GM21737 (cell line): Measurements from ENCODE around the gene NRDE2.

ENCODE experiments used
- ATAC-seq: cut with Tn5 transposase; IDR thresholded peaks from one replicate; pipeline ENCODE4 v1.9.1; 2021; ENCODE audit warnings: mild to moderate bottlenecking, moderate library complexity; ENCODE audit not compliant: unreplicated experiment

NRDE2 gene

DNA sequence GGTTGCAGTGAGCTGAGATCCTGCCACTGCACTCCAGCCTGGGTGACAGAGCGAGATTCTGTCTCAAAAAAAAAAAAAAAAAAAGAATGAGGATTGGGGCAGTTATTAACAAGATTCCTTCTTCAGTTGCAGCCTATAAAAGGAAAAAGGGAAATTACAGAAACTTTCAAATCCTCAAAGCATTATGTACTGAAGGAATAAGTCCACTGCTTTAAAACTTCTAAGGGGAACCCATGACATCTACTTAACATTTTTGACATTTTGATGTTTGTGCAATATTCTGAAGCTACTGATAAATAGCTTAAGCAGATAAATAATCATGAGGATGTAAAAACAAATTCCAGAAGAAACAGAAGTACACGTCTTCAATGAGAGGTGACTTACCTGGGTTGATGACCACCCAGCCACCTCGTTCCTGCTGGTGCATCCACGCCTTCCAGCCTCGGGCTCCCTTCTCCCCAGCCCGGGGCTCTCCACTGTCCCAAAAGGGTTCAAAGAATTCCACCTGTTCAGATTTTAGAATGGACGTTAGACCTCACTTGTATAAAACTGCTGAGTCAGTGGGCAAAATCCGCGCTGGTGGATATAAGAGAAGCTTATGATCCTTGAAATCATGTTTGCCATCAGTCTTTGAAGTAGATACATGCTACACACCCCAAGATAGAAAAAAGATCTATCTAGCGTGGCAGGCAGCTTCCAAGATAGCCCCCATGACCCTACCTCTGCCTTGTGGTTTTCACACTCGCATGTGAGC, 33.7 kb downstream of the NRDE2 start:
- ATAC-seq: no peak

DNA sequence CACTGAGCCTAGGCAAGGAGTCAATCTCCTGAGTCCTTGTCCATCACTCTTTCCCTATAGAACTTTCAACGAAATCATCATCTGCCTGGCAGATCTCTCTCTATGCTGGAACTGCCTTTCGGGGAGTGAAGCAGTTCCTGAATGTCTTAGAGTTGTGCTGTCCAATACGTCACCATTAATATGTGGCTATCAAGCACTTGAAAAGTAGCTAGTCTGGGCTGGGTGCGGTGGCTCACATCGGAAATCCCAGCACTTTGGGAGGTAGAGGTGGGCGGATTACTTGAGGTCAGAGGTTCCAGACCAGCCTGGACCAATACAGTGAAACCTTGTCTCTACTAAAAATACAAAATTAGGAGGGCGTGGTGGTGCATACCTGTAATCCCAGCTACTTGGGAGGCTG, 35.1 kb downstream of the NRDE2 start:
- no peak for ATAC-seq

DNA sequence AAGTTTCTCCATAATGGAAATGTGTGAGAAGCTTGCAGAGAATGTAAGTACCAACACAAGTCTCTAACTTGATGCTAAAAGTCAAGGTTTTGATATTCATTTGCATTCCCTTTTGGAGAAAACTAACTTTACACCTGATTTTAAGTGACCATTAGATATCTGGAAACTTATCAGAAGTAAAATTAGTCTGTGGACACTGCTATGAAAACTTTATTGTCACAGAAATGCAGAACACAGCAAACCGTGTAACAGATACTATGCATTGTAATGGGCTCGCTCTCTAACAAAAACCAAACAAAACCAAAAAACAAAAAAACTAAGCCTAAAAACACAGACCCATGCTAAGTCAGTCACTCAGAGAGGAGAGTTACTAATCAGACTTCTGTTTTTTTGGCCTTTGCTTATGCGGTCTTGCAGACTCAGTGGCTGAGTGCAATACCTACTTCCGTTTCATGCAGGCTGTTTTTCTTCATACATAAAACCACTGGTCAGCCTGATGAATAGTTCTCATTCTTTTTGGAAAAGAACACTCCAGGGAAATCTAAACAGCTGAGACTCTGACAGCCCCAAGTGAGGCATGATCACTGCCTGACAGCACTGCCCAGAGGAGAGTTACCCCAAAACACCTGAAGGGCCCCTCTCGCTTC, 35.7 kb downstream of the NRDE2 start:
- ATAC-seq: no peak

DNA sequence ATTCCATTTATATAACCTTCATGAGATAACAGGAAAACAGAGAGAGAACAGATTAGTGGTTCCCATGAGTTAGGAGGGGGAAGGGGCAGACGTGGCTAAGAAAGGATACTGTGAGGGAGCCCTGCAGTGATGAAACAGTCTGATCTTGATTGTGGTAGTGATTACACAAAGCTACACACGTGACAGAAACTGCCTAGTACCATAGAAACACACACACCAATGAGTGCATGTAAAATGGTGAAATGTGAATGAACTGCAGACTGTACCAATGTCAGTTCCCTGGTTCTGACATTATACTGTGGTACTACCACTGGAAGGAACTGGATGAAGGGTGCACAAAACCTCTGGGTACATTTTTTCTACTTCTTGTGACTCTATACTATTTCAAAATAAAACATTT, 36.9 kb downstream of the NRDE2 start:
- no peak for ATAC-seq

DNA sequence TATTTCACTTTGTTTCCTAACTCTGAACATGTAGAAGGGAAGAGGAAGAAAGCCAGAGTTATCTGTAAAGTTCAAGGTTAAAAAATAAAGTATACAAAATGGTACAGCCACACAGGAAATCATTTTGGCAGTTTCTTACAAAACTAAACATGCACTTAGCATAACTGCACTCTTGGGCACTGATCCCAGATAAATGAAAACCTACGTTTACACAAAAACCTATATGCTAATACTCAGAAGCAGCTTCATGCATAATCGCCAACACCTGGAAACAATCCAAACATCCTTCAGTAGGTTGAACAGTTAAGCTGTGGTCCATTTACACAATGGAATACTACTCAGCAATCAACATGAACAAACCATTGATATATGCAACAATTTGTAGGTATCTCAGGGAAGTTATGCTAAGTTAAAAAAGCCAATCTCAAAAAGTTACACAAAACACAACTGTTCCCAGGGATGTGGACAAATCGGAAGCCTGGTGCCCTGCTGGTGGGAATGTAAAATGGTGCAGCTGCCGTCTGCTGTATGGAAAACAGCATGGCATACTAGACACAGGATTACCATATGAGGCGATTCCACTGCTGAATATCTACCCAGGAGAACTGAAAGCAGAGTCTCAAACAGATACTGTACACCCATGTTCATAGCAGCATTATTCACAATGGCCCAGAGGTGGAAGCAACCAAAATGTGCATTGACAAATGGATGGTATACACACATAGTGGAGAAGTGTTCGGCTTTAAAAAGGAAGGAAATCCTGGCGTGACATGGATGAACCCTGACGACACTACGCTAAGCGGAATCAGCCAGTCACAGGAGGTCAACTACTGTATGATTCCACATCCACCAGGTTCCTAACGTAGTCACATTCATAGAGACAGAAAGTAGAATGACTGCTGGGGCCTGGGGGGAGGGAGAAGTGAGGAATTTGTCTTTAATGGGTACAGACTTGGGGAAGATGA, 37.7 kb downstream of the NRDE2 start:
- no peak for ATAC-seq

DNA sequence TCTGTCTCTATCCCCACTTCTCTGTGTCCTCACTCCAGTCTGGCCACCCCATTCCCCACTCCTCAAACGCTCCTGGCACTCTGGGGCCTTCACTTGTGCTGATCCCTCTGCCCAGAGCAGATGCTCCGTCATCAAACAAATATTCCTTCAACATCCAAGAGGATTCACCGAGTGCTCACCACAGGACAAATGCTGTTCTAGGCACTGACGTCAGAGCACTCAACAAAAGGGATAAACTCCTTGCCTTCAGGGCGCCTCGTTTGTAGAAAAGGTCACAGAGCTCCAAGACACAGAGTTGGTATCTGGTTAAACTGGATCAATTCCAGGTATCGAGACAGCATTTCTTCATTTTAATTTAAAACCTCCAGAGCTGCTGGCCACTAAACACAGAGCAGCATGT, 40.0 kb downstream of the NRDE2 start:
- no peak for ATAC-seq

DNA sequence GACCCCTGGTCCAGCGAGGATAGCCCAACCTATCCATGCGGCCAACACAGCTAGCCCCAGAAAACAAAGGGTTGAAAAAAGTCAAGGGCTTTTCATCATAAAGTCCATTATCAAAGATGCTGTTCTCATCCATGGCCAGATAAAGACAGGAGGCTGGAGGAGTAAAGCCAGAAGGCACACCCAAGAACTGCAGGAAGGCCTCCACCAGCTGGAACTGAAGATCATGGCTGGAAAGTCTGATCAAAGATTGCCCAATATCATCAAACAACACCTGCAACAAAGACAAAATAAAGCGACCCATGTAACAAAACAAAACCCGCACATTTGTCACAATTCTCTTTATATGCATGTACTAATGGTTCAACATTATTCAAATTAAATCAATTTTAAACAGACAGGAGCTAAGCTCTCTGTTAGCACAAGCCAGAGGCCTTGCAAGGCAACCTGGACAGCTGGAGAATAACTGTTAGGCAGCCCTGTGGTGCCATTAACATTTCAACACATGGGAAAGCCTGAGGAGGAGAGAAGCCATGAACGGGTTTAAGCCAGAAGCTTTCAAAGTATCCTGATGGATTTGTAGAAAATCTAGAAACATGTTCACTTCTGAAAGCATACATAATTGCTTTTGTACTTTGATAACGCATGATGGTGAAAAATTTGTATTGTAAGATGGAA, 41.3 kb downstream of the NRDE2 start:
- ATAC-seq: no peak

DNA sequence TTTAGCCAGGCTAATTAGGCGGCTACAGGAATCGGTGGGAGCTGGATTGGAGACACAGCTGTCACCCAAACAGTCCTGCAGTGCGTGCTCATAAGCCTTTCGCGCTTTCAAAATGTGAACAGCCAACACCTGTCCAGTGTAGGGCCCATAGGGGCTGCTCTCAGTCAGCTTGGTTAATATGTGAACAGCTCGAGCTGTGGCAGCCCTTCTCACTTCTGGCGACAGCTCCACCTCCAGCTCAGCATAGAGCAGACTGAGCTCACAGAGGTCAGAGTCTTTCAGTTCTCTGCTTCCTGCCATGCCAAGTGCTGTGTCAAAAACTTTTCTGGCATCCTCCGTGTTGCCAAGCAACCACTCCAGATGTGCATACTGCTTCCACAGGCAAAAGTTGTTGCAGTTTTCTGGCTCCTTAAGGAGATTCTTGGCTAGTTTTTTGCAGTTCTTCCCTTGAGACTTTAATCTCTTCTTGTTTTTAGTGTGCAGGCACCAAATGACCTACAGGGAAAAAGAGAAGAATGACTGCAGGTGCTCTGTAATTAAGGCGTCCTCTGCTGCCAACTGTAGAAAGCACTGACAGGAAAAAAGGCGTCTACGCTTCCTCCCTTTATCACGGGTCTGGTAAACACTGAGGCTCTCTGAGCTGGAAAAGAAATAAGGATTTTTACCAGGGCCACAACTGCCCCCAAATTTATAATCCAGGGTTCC, 42.9 kb downstream of the NRDE2 start:
- ATAC-seq: peak; percentile 92

DNA sequence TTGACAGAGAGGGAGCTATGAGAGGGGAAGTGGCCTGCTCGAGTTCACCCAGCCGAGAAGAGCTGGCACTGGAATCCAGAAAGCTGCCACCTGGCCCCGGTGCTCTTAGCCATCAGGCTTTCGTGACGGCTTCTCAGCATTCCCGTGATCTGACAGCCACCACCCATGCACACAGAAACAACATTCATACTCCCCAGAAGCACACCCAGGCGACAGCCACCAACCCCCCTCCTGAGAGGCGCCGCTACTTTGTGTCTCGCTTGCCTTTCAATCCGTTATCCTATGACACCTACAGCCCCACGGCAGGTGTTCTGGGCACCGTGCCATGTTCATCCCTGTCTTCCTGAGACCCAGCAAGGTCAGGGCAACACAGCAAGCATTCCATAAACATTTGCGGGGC, 44.0 kb downstream of the NRDE2 start:
- no peak for ATAC-seq

DNA sequence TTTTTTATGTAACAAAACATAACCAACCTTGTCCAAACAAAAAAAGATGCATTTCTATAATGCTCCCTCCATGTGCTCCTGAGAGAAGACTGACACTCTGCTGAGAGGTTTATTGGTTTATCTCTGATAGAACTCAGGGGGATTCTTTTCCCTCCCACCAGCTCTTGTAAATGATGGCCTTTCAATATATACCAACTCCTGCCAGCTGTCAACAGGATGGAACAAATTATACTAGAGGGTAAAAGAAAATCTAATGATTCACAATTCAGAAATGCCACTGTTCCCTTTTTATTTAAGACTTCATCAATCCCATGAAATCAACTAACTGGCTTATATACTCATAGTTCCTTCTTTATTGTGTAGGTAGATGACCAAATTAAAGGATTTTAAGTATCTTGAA, 50.0 kb downstream of the NRDE2 start:
- ATAC-seq: no peak

DNA sequence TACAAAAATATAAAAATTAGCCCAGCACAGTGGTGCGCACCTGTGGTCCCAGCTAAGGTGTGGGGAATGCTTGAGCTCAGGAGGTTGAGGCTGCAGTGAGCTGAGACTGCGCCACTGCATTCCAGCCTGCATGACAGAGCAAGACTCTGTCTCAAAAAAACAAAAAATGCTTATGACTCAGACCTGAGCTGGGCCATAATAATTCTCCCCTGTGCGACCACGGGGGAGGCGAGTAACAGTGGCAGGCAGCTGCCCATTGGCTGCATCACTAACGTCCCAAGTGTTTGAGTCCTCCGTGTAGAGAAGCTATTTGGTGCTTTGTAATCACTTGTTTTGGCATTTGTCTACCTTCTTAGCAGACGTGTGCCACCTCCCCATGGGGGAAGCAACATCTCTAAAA, 50.5 kb downstream of the NRDE2 start:
- no peak for ATAC-seq

DNA sequence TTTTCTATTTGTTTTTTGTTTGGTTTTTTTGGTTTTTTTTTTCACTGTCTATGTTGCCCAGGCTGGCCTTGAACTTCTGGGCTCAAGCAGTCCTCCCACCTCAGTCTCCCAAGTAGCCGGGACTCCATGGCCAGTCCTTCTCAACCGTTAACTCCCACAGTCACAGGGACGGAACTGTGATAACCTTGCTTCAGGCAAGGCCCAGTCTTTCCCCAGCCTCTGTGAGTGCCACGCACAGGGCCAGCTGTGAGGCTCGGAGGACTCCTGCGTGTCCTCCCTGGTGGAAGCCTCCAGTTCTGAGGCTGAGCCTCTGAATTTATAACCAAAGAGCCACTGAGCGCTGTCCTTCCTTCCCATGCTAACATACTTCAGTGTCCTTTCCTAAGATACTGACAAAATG, 51.6 kb downstream of the NRDE2 start:
- no peak for ATAC-seq

DNA sequence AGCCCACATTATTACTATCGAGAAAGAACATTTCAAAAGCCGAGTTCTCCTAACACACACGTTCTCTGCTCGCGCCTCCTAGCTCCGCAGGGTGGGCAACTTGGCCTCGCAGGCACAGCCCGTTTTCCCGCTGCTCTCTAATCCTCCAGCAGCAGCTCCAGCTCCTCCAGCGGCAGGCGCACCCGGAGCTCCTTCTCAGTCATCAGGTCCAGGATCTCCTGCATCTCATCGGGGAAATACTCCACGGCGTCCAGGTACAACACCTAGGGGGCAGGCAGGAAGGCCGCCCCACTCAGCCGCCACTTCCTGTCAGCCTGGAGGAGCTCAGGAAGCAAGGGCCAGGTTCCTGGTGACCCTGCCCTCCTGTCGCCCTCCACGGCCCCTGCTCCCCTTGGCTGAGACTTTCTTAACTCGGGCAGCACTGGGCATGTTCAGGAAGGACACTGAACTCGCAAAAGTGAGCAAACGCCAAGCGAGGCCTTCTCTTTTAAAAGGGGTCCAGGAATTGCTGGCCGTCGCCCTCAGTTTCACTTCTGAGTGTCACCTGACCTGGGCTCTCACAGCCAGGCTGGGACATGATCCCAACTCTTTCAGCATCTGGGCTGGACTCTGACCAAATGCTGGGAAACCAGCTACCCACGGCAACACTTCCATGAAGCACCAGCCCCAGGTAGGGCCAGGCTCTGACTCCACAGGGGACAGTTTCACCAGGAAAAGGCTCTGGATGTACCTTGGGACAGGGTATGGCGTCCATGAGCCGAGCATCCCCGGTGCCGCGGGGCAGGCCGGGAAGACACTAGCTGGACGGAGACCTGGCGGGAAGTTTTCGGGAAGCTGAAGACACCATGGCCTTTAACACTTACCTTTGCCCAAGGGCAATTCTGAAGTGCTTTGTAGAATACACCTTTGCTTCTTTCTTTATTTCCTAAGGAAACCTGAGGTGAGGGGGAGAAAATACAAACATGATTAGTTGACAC, 53.3 kb downstream of the NRDE2 start:
- ATAC-seq: no peak

DNA sequence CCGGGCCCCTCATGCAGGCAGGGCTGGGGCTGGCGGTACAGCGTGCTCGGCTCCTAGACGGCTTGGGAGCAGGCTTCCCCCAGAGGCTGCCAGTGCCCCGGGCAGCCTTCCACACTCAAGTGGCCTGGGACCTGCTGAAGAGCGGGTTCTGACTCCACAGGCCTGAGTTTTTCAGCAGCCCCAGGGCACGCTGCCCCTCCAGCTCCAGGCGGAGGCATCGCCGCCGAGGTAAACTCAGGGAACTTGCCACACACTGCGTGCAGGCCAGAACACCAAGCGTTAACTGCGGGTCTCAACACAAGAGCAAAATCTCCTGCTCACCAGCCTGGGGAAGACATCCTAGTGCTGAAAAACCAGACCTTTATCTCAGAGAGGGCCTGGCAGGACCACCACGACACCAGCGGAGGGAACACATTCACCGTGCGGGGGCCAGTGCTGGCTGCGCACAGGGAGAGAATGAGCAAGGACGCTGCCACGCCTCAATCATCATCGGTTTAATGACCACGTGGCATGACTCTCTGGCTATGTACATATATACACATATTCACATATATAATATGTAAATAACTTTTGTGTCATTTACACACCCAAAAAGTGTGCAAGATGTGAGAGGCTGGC, 54.1 kb downstream of the NRDE2 start:
- no peak for ATAC-seq

DNA sequence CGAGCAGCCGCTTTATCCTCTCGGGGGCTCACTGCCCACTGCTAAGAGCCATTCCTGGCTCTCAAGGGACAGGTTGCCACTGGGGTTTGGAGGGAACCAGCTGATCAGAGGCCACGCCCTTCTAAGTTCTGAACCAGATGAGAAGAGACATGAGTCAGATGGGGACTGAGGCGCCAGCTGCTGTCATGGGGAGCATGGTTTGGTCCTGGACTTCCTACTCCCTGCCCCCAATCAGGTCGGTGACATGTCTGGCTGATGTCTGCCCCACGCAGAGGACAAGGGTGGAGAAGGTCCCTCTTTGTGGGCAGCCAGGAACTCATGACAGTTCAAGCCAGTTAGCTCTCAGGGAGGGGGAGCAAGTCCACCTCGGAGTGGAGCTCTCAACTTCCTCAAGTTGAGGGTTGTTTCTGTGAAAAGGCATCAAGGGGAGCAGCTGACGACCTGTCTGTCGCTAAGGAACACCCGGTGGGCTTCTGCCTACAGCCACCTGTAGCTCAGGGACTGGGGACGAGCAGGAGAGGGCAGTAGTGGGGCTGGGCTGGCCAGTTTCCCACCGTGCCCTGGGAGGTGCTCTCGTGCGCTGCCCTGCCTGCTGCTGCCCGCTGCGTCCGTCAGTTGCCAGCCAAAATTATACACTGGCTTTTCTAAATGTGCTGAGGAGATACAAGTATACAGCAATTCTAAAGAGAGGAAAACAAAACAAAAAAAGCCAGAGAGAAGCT, 54.9 kb downstream of the NRDE2 start:
- ATAC-seq: no peak

DNA sequence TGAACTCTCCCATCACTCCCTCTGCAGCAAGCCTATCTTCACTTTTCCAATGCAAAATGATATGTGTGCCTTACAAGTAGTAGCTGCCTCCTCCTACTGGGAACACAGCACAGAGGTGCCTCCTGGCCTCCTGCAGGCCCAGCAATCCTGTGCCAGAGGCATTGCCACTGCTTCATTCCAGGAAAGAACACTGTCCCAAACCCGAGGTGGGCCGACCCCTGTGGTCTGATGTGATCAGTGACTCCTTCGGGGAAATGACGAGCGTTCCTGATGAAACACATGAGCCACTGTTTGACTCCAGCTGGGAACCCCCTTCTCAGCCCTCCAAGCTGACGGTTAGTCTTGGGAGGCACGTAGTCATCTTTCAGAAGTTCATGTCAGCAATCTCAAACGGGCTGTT, 55.9 kb downstream of the NRDE2 start:
- ATAC-seq: no peak

DNA sequence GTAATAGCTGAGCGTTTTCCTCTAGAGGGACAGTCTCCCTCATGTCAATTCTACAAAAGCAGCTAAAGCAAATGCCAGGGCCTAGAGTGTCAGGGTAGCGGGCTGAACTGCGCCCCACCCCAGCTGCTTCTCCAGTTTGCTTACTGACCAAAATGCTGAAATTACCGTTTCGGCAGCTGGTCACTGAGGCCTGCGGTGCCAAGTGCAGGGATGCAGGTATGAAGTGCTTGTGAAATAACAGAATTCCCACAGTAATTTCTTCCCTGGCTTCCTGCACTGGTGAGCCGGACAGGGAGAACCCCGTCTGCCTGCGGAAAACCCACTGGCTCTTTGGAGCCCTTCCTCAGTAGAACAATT, 56.3 kb downstream of the NRDE2 start:
- ATAC-seq: no peak

DNA sequence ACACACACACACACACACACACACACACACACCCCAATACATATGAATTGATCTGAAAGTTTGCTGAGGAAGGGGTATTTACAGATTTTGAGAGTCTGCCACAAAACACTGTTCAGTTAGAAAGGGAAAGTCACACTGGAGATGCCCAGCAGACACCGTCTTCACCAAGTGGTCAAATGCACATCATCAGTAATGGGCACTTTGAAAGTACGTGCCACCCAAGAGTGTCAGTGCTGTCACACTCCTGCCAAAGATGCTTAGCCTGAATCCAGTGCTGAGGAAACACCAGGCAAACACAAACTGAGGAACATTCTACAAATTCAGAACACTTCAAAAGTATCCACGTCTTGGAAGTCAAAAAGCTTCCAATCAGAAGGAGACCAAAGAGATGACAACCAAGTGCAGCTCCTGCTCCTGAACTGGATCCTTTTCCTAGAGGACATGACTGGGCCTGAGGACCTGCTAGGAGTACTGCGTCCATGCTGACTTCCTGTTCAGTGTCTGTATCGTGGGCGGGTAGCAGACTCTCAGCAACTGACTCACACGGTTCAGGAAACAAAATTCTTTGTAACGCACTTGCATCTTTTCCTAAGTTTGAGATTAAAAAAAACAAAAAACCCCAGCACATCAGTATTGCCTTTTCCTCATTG, 56.8 kb downstream of the NRDE2 start:
- ATAC-seq: no peak
